HG02938 (cell line): ENCODE results near the gene DRC3.
"Not testable (repeated sequence)": the region's sequence is repeated elsewhere in the genome, so short reads cannot be mapped to it uniquely, and the experiment has no call there.

Experiments used
- ATAC-seq: cut with Tn5 transposase; IDR thresholded peaks from one replicate; pipeline ENCODE4 v1.9.1; 2021; ENCODE audit warnings: mild to moderate bottlenecking, moderate library complexity; ENCODE audit not compliant: unreplicated experiment

Gene DRC3

DNA sequence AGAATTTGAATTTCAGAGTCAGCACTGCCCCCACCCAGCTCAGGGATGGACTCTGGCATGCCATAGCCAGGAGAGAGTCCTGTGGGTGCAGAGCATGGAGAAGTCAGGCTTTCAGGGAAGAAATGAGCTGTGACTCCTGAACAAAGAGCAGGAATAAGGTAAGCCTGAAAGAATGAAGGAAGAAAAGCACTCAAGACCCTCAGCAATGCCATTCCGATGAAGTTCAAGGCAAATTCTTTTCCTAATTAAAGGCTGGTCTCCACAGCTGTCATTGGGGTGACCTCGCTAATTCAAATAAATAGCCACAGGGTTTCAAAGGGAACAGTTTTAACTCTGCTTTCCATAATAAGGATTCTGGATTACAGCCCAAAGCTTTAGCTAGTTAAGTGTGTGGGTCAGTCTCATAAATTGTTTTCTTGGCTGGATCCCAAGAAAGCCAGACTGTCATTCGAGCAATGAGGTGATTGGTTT, 32.2 kb upstream of the DRC3 start:
- ATAC-seq, result no peak

- no peak for ATAC-seq
These were observed 31.6 kb upstream of the DRC3 start for GRCh38 chr17:17941015-17941414.

DNA sequence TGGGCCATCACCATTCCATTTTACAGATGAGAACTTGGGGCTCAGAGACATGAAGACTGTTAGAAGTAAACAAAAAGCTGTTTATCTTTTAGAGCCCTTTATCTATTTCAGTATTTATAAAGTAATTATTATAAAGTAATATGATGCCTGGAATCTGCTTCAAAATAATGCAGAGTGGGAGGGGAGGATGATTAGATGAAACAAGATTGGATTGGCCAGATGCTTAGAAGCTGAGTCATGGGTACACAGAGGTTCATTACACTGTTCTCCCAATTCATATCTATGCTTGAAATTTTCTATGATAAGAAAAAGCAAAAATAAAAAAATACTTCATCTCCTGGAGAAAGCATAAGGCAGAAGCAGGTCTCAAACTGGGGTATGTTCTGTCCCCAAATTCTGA, 29.8 kb upstream of the DRC3 start:
- ATAC-seq, result no peak

- ATAC-seq, result no peak
These were observed 29.2 kb upstream of the DRC3 start for GRCh38 chr17:17943281-17943984.

GRCh38 chr17:17944242-17944641, 28.4 kb upstream of the DRC3 start:
- no peak for ATAC-seq

DNA sequence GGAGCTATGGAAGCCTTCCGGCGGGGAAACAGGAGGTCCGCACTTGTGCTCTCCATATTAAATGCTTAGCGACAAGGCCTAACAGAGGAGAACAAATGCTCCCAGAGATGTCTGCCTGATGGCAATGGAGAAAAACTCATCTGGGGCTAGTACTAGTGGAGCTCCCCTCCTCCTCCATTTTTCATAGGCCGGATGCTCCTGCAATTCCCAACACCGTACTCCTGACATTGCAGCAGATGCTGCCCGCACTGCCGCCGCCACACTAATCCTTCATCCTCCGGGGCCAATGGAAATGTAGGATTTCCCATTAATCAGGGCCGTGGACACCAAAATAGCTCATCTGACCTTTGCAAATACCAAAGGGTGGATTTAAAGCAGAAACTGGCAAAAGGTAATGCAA, 27.9 kb upstream of the DRC3 start:
- no peak for ATAC-seq

GRCh38 chr17:17946093-17946492, 26.6 kb upstream of the DRC3 start:
- no peak for ATAC-seq

DNA sequence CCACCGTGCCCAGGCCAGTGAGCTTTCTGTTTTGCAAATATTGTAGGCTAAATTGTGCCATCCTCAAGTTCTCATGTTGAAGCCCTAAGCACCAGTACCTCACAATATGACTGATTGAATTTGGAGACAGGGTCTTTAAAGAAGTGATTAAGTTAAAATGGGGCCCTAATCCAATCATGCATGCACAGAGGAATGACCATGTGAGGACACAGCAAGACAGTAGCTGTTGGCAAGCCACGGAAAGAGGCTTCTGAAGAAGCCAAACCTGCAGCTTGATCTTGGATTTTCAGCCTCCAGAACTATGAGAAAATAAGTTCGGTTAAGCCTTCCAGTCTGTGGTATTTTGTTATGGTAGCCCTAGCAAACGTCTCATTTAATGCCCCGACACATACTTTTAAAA, 25.4 kb upstream of the DRC3 start:
- no peak for ATAC-seq

- ATAC-seq, result no peak
These were observed 24.7 kb upstream of the DRC3 start for GRCh38 chr17:17947966-17948365.

- no peak for ATAC-seq
These were observed 22.3 kb upstream of the DRC3 start for GRCh38 chr17:17950347-17950746.

GRCh38 chr17:17950806-17951205, 21.9 kb upstream of the DRC3 start:
- ATAC-seq, result no peak

- no peak for ATAC-seq
These were observed 21.1 kb upstream of the DRC3 start for GRCh38 chr17:17951524-17951923.

DNA sequence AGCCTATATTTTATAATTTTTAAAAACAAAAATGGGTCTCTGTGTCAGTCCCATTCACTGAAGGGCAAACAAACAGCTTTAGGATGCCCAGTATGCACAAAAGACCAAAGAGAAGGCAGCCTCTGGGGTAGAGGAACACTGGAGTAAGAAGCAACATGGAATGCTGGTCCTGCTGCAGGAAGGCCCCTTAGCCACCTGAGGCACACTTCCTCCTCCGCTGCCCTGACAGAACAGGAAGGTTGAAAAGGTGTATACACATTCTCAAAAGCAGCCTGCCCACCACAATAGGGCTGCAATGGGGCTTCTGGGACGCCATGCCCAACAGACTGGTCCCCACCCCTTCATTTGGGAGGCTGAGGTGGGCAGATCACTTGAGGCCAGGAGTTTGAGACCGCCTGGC, 20.0 kb upstream of the DRC3 start:
- no peak for ATAC-seq

DNA sequence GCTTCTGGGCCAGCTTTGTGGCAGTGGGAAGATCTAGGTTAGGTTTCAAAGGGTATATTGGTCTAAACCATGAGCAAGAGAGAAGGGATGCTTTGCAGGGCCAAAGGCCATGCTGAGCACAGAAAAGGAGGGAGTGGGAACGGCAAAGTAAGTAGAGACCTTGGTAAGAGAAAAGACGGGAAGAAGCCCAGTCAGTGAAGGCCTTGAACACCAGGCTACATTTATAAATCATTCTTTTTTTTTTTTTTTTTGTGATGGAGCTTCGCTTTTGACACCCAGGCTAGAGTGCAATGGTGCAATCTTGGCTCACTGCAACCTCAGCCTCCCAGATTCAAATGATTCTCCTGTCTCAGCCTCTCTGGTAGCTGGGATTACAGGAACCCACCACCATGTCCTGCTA, 18.6 kb upstream of the DRC3 start:
- ATAC-seq, result no peak

- not testable (repeated sequence) for ATAC-seq
These were observed 16.8 kb upstream of the DRC3 start for GRCh38 chr17:17955790-17956341.

GRCh38 chr17:17957584-17957916, 15.1 kb upstream of the DRC3 start:
- ATAC-seq, result no peak

DNA sequence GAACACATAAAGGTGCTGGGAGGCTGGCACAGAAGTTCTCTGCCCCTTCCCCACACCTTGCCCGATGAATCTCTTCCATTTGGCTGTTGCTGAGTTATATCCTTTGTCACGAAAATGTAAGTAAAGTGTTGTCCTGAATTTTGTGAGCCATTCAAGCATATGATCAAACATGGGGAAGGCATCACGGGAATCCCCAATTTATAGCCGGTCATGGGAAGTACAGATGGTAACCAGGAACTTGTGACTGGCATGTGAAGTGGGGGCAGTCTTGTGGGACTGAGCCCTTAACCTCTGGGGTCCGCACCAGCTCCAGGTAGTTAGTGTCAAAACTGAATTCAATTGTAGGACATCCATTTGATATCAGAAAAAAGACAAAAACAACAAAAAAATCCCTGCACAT, 13.7 kb upstream of the DRC3 start:
- no peak for ATAC-seq

DNA sequence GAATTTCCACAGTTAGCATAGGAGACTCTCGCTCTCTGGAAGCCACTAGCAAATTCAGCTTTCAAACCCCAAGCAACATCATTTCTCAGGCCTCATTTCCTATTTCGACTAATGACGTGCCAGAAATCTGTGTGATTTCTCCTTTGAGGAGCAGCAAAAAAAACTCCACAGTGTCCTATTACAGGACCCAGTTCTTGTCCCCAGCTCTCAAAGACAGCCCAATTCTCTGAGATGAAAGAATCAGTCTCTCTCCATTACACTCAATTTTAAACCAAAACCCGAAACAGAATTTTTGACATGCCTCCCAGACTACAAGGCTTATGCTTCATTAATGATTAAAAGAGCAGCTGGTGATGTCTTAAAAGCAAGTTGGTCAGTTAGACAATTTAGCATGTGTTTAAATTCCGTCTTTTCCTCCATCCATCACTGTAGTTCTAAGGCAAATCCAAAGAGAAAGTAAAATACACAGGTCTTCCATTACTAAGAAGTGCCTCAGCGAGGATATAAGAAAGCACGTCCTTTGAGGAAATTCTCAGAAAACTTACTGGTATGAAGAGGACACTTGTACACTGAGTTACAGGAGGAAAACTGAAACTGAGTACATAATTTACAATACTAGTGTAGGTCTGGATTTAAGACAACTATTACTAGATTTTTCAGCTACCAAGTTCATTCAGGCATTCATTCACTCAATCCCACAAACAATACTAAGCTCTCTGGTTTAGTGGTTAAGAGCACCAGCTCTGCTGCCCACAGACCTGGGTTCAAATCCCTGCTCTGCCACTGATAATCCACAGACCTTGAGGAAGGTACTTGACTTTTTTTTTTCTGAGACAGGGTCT, 12.9 kb upstream of the DRC3 start:
- ATAC-seq, result peak; percentile 57

DNA sequence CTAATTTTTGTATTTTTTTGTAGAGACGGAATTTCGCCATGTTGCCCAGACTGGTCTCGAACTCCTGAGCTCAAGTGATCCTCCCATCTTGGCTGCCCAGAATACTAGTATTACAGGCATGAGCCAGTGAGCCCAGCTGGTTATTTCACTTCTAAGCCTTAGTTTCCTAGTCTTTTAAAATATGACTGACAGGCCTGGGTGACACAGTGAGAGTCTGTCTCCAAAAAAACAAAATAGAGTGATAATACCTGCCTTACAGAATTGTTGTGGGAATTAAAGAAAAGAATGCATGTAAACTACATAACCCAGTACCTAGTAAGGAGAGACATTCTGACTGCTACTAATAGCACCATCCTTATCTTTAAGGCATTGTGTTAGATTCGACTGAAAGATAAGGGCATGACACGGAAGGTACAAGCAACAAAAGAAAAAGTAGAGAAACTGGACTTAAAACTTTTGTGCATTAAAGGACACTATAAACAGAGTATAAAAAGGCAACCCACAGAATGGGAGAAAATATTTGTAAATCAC, 12.1 kb upstream of the DRC3 start:
- no peak for ATAC-seq

DNA sequence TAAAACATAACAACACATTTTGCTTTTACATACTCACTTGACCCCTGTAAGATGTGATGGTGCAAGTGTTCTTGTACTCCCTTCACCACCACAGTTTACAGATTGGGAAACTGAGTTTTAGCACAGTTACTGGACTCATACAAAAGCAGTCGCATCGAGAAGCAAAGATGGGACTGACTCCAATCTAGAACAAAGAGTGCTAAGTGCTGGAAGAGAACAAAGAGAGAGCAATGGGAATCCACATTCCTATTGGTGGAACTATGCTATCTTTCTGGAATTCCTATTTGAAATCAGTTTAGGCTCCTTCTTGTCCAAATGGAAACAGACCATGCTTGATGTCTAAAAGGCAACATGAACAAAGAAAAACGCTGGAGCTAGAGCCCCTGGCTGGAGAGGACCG, 9.6 kb upstream of the DRC3 start:
- no peak for ATAC-seq

GRCh38 chr17:17963694-17964436, 8.8 kb upstream of the DRC3 start:
- no peak for ATAC-seq
